ENCODE data around the gene STAT1. TPM values are rescaled to one million over a fixed set of nuclear protein-coding genes. Genes with fewer than 3 reads are reported as not detected.
A peak's percentile ranks its signal among the peaks of the same experiment; 100 is the strongest.

Gene STAT1
- polyA plus RNA-seq, 1 experiment = 166 TPM

GRCh38 chr2:191013682-191013931 lies 364 bp downstream of the STAT1 start:
- no peak for DNase-seq (ENCODE audit: low read depth)
- ChIA-PET CTCF (interaction anchor here (1.1 to 1.5 kb wide), 2 partner anchors 10 to 292 kb away, joined by 3 to 5 read pairs; no protein-coding TSS in a partner anchor), POLR2A (no interaction called here)
- H3K4me3 ChIP-seq (ENCODE audit: low read depth, low read length) = peak overlapping the region; percentile 62
- no peaks in the 10 kb centered on the region for H3K27me3 ChIP-seq (ENCODE audit: control insufficient read depth, insufficient read depth, low read length)
- H3K36me3 ChIP-seq (ENCODE audit: control insufficient read depth, insufficient read depth, low read length) = no peaks in the 10 kb centered on the region
- TF ChIP-seq, protein P1, sequence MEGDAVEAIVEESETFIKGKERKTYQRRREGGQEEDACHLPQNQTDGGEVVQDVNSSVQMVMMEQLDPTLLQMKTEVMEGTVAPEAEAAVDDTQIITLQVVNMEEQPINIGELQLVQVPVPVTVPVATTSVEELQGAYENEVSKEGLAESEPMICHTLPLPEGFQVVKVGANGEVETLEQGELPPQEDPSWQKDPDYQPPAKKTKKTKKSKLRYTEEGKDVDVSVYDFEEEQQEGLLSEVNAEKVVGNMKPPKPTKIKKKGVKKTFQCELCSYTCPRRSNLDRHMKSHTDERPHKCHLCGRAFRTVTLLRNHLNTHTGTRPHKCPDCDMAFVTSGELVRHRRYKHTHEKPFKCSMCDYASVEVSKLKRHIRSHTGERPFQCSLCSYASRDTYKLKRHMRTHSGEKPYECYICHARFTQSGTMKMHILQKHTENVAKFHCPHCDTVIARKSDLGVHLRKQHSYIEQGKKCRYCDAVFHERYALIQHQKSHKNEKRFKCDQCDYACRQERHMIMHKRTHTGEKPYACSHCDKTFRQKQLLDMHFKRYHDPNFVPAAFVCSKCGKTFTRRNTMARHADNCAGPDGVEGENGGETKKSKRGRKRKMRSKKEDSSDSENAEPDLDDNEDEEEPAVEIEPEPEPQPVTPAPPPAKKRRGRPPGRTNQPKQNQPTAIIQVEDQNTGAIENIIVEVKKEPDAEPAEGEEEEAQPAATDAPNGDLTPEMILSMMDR (IDR thresholded peaks at IDR 0.05; ENCODE audit: insufficient read depth, low read depth, low read length) = no peak

GRCh38 chr2:191012845-191013681 lies 908 bp downstream of the STAT1 start:
- Histone ChIP-seq H3K4me3 (ENCODE audit: low read depth, low read length) (peak overlapping the region; percentile 62), H3K36me3 (ENCODE audit: control insufficient read depth, insufficient read depth, low read length) (no peaks in the 10 kb centered on the region; the same call in 1 of the 2 replicates), H3K27me3 (ENCODE audit: control insufficient read depth, insufficient read depth, low read length) (no peaks in the 10 kb centered on the region)
- ChIA-PET CTCF (interaction anchor here (0.7 to 2.3 kb wide), 3 partner anchors 16 to 292 kb away, joined by 3 to 7 read pairs (median 3); no protein-coding TSS in a partner anchor), POLR2A (interaction anchor here (0.8 kb wide), 1 partner anchor 38 kb away, joined by 3 read pairs; no protein-coding TSS in a partner anchor)
- no peak for DNase-seq (ENCODE audit: low read depth)
- TF ChIP-seq, protein P1 (IDR thresholded peaks at IDR 0.05; ENCODE audit: insufficient read depth, low read depth, low read length) = no peak

GRCh38 chr2:191012346-191012745 lies 1.6 kb downstream of the STAT1 start:
- Histone ChIP-seq H3K36me3 (ENCODE audit: control insufficient read depth, insufficient read depth, low read length) (no peaks in the 10 kb centered on the region; the same call in 1 of the 2 replicates), H3K4me3 (ENCODE audit: low read depth, low read length) (peak overlapping the region; percentile 62), H3K27me3 (ENCODE audit: control insufficient read depth, insufficient read depth, low read length) (no peaks in the 10 kb centered on the region)
- no peak for DNase-seq (ENCODE audit: low read depth)
- TF ChIP-seq, protein P1 (IDR thresholded peaks at IDR 0.05; ENCODE audit: insufficient read depth, low read depth, low read length) = no peak
- ChIA-PET CTCF (interaction anchor here (0.7 to 2.3 kb wide), 3 partner anchors 13 to 143 kb away, joined by 3 to 7 read pairs (median 3); no protein-coding TSS in a partner anchor), POLR2A (interaction anchor here (0.8 kb wide), 1 partner anchor 39 kb away, joined by 3 read pairs; no protein-coding TSS in a partner anchor)

DNA sequence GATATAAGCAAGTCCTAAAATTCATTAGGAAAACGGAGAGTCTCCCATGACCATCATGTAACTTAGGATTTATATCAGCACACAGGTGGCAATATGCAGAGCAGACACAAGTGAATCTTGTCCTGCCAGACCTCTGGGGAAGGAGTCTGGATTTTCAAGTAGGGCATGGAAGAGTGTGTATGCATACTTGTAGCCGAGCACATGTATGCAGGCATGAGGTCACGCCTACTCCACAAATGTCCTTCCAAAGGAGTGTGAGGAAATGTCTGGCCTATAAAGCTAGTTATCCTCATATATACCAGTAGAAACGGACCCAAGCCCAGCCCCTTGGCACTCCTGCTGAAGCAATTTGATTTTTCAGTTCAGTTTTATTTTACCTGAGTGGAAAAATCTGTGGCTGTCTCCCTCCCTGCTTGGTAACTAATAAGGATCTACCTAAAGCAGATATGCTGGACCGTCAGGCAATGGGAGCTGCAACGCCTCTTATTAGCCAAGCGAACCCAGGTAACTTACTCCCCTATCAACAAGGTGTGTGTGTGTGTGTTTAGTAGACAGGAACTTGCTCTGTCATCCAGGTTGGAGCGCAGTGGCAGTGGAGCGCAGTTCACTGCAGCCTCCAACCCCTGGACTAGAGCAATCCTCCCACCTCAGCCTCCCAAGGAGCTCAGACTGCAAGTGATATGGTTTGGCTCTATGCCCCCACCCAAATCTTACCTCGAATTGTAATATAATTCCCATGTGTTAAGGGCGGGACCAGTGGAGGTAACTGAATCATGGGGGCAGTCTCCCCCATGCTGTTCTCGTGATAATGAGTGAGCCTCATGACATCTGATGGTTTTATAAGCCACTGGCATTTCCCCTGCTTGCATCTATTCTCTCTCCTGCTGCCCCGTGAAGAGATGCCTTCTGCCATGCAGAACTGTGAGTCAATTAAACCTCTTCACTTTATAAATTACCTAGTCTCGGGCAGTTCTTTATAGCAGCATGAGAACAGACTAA lies 2.8 kb downstream of the STAT1 start:
- H3K4me3 ChIP-seq (ENCODE audit: low read depth, low read length) = no peak overlapping the region
- no peak for DNase-seq (ENCODE audit: low read depth)
- peaks cover 6% of the 10 kb centered on the region for H3K36me3 ChIP-seq (ENCODE audit: control insufficient read depth, insufficient read depth, low read length)
- H3K27me3 ChIP-seq (ENCODE audit: control insufficient read depth, insufficient read depth, low read length) = no peaks in the 10 kb centered on the region
- ChIA-PET CTCF (interaction anchor here (0.8 to 2.3 kb wide), 3 partner anchors 22 to 155 kb away, joined by 3 to 7 read pairs (median 3); no protein-coding TSS in a partner anchor), POLR2A (no interaction called here)
- TF ChIP-seq, protein P1 (IDR thresholded peaks at IDR 0.05; ENCODE audit: insufficient read depth, low read depth, low read length) = no peak
